Neural cell (in vitro differentiated cells): Measurements from ENCODE around the gene HLA-F. TPM values are rescaled to one million over a fixed set of nuclear protein-coding genes. Genes with fewer than 3 reads are reported as not detected.

Experiments used
- H2AFZ ChIP-seq: fragments of 200-600, 300-800 bp; sonication (generic), shearing (Covaris generic); 2 replicates; pipeline ENCODE4 v1.6.0; 2014; ENCODE audit warnings: low read depth, mild to moderate bottlenecking, antibody characterized with exemption, low read length, moderate library complexity
- H3F3A ChIP-seq: fragments of 200-600 bp; shearing (Covaris generic); 2 replicates; pipeline ENCODE4 v1.6.1; 2016; ENCODE audit warnings: mild to moderate bottlenecking, moderate library complexity, mixed read lengths, antibody characterized with exemption, low read length; ENCODE audit not compliant: insufficient read depth, poor library complexity, severe bottlenecking
- H3K27ac ChIP-seq: fragments of 200-600, 300-800 bp; sonication (generic), shearing (Covaris generic); 2 replicates; pipeline ENCODE4 v1.5.1; 2014; ENCODE audit warnings: mild to moderate bottlenecking, low read length, moderate library complexity
- H3K27me3 ChIP-seq: fragments of 300-800, 200-600 bp; sonication (generic), shearing (Covaris generic); 2 replicates; pipeline ENCODE4 v1.6.0; 2014; ENCODE audit warnings: mild to moderate bottlenecking, low read depth, low read length, moderate library complexity; ENCODE audit not compliant: insufficient read depth
- H3K36me3 ChIP-seq: fragments of 300-800, 200-600 bp; sonication (generic), shearing (Covaris generic); 2 replicates; pipeline ENCODE4 v1.5.1; 2014; ENCODE audit warnings: mild to moderate bottlenecking, antibody characterized with exemption, low read length, moderate library complexity; ENCODE audit not compliant: insufficient read depth
- H3K4me2 ChIP-seq: fragments of 300-800, 200-600 bp; sonication (generic), shearing (Covaris generic); 2 replicates; pipeline ENCODE4 v1.6.0; 2014; ENCODE audit warnings: mild to moderate bottlenecking, low read length
- H3K4me3 ChIP-seq: fragments of 300-800, 200-600 bp; sonication (generic), shearing (Covaris generic); 2 replicates; pipeline ENCODE4 v1.5.1; 2014; ENCODE audit warnings: mild to moderate bottlenecking, low read length, moderate library complexity
- H3K79me2 ChIP-seq: fragments of 200-600 bp; shearing (Covaris generic); replicated peaks from 2 replicates; pipeline ENCODE4 v1.6.0; 2014; ENCODE audit warnings: mild to moderate bottlenecking, low read length, moderate library complexity; ENCODE audit not compliant: insufficient read depth
- H3K9ac ChIP-seq: fragments of 300-800, 200-600 bp; sonication (generic), shearing (Covaris generic); 2 replicates; pipeline ENCODE4 v1.6.1; 2016; ENCODE audit warnings: mild to moderate bottlenecking, low read length, mixed read lengths
- H3K9me2 ChIP-seq: fragments of 200-600 bp; shearing (Covaris generic); 2 replicates; pipeline ENCODE4 v1.6.1; 2016; ENCODE audit warnings: mild to moderate bottlenecking, low read length, mixed read lengths; ENCODE audit not compliant: insufficient read depth
- H3K9me3 ChIP-seq: fragments of 200-600, 300-800 bp; sonication (generic), shearing (Covaris generic); 2 replicates; pipeline ENCODE4 v1.6.1; 2016; ENCODE audit warnings: mild to moderate bottlenecking, mixed run types, low read length, moderate library complexity, mixed read lengths
- H4K20me1 ChIP-seq: fragments of 200-600 bp; shearing (Covaris generic); 2 replicates; pipeline ENCODE4 v1.6.1; 2016; ENCODE audit warnings: mild to moderate bottlenecking, mixed run types; ENCODE audit not compliant: insufficient read depth
- CTCF ChIP-seq: fragments of 450-650 bp; IDR thresholded peaks from 2 replicates; pipeline ENCODE4 v1.5.1; 2014; ENCODE audit warnings: antibody characterized with exemption, mild to moderate bottlenecking, moderate library complexity; ENCODE audit not compliant: poor library complexity, severe bottlenecking
- EP300 ChIP-seq: fragments of 450-650 bp; conservative IDR thresholded peaks from 2 replicates; pipeline ENCODE4 v1.6.1; 2014; ENCODE audit warnings: antibody characterized with exemption, mild to moderate bottlenecking, moderate library complexity; ENCODE audit not compliant: poor library complexity, severe bottlenecking
- EZH2 ChIP-seq: fragments of 200-600, 300-800 bp; shearing (Covaris generic), sonication (generic); IDR thresholded peaks from 2 replicates; pipeline ENCODE4 v1.6.1; 2014; ENCODE audit warnings: antibody characterized with exemption, low read length, borderline replicate concordance, mild to moderate bottlenecking; ENCODE audit not compliant: insufficient read depth, poor library complexity, severe bottlenecking
- MXI1 ChIP-seq: fragments of 450-650 bp; conservative IDR thresholded peaks from 2 replicates; pipeline ENCODE4 v1.6.1; 2014; ENCODE audit warnings: antibody characterized with exemption, mild to moderate bottlenecking; ENCODE audit not compliant: poor library complexity, severe bottlenecking
- POLR2AphosphoS5 ChIP-seq: IDR thresholded peaks from 2 replicates; pipeline ENCODE4 v1.6.1; 2012
- RAD21 ChIP-seq: fragments of 450-650 bp; conservative IDR thresholded peaks from 2 replicates; pipeline ENCODE4 v1.6.1; 2014; ENCODE audit warnings: antibody characterized with exemption, mild to moderate bottlenecking, moderate library complexity
- REST ChIP-seq: IDR thresholded peaks from 2 replicates; pipeline ENCODE4 v1.6.1; 2012; ENCODE audit warnings: borderline replicate concordance
- SMC3 ChIP-seq: fragments of 450-650 bp; conservative IDR thresholded peaks from 2 replicates; pipeline ENCODE4 v1.6.1; 2014; ENCODE audit warnings: antibody characterized with exemption, mild to moderate bottlenecking, moderate library complexity; ENCODE audit not compliant: poor library complexity
- TAF1 ChIP-seq: IDR thresholded peaks from 2 replicates; pipeline ENCODE4 v1.6.1; 2012; ENCODE audit warnings: low read depth
- polyA plus RNA-seq: library from polyadenylated mRNA; depleted of rRNA; stranded (reverse); fragments of >200 nt; gene quantifications from 2 replicates; pipeline ENCODE4 v1.2.3, GENCODE V29; 2014

HLA-F gene
- polyA plus RNA-seq, 1 donor from 2014 or later = not detected

- H3K27ac ChIP-seq = no peak overlapping the region
These were observed 20.6 kb upstream of the HLA-F start for GRCh38 chr6:29702519-29703103.

GRCh38 chr6:29705389-29706231, 17.6 kb upstream of the HLA-F start:
- no peaks in the 10 kb centered on the region for H3K9me2 ChIP-seq
- H3K4me3 ChIP-seq = no peak overlapping the region
- no peaks in the 10 kb centered on the region for H4K20me1 ChIP-seq
- no peaks in the 10 kb centered on the region for H3F3A ChIP-seq
- H3K9ac ChIP-seq = no peak overlapping the region
- H3K27me3 ChIP-seq = no peaks in the 10 kb centered on the region
- H3K4me2 ChIP-seq = no peak overlapping the region
- no peaks in the 10 kb centered on the region for H3K36me3 ChIP-seq
- TF ChIP-seq RAD21 (peak; percentile 87), EZH2 (no peak), REST (no peak), CTCF (peak; percentile 91), EP300 (no peak), TAF1 (no peak), SMC3 (peak; percentile 89), MXI1 (no peak), POLR2AphosphoS5 (no peak)
- H3K27ac ChIP-seq = no peak overlapping the region
- H3K79me2 ChIP-seq = no peaks in the 10 kb centered on the region
- no peaks in the 10 kb centered on the region for H3K9me3 ChIP-seq
- H2AFZ ChIP-seq = no peak overlapping the region

More at GRCh38 chr6:29702519-29703103, 20.6 kb upstream of the HLA-F start:
- Histone ChIP-seq H3F3A (no peaks in the 10 kb centered on the region), H3K4me3 (no peak overlapping the region), H3K9me2 (no peaks in the 10 kb centered on the region), H3K9me3 (no peaks in the 10 kb centered on the region), H3K79me2 (no peaks in the 10 kb centered on the region), H3K4me2 (no peak overlapping the region), H3K36me3 (no peaks in the 10 kb centered on the region), H3K9ac (no peak overlapping the region), H4K20me1 (no peaks in the 10 kb centered on the region), H2AFZ (no peak overlapping the region), H3K27me3 (no peaks in the 10 kb centered on the region)
- TF ChIP-seq EZH2 = no peak
- TF ChIP-seq MXI1 = no peak
- TF ChIP-seq CTCF = peak; percentile 46
